ENCODE results near the gene PFDN4.

Gene PFDN4

DNA sequence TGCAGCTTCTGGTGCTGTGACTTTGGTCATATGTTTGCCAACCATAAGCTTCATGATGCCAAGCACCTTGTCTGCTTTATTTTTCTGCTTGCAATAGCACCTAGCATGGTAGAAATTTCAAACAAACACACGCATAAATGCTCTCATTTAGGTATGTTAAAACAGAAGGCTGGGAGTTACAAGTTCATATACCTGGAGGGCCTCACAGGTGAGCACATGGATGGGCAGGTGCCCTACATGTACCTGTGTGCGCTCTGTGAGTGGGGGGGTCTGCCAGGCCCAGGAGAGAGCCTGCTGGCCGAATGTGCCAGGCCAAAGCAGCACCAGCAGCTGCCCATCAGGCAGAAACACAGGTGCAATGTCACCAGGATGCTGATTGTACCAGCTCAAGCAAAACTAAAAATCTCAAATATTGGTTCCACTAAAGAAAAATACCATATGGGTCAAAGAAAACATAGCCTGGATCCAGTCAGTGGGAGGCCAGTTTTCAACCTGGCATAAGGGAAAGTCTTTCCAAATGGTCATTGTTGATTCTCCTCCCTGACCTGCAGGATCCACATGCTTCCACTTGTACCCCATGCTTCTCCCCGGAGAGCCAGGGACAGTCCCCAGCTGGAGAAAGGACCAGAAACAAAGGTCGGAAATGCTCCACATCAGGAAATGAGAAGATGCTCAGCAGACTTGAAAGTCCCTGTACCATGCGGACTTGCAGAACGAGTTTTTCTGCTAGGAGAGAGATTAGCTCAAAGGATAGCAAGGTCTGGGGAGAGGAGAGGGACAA is 7.2 kb upstream of the PFDN4 start:
- no peak for DNase-seq (ENCODE audit: low read depth)

- no peak for DNase-seq (ENCODE audit: low read depth)
These were observed 6.5 kb upstream of the PFDN4 start for GRCh38 chr20:54201268-54201846.

GRCh38 chr20:54203281-54203680 is 4.6 kb upstream of the PFDN4 start:
- no peak for DNase-seq (ENCODE audit: low read depth)

DNA sequence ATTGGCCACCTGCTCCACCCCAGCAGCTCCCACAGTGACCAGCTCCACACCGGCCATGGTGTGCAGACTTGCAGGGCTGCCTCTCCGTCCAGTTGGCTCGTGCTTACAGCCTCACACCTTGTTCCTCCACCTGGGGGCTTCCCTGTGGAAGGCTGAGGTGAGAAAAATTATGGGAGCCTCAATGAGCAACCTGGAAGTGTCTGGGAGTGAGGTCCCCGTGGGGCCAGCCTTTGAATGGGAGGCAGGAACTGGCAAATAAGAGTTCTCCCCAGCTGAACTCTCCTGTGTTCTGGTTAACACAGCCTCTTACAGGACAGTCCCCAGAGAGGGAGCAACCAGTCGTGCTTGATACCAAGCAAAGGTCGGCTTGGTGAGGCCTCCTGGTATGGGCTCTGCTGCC is 3.8 kb upstream of the PFDN4 start:
- DNase-seq (ENCODE audit: low read depth), result no peak

- no peak for DNase-seq (ENCODE audit: low read depth)
These were observed 3.4 kb upstream of the PFDN4 start for GRCh38 chr20:54204481-54204880.

DNA sequence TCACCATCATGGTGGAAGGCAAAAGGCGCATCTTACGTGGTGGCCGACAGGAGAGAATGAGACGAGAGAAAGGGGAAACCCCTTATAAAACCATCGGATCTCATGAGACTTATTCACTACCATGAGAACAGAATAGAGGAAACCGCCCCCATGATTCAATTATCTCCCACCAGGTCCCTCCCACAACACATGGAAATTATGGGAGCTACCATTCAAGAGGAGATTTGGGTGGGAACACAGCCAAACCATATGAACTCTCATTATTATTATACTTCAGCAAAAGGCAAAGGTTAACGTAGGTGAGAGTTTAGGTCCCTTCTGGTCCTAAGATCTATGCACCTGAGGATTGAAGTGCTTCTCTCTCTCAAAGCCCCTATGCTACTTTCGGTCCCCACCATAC is 2.4 kb upstream of the PFDN4 start:
- DNase-seq (ENCODE audit: low read depth), result no peak

DNA sequence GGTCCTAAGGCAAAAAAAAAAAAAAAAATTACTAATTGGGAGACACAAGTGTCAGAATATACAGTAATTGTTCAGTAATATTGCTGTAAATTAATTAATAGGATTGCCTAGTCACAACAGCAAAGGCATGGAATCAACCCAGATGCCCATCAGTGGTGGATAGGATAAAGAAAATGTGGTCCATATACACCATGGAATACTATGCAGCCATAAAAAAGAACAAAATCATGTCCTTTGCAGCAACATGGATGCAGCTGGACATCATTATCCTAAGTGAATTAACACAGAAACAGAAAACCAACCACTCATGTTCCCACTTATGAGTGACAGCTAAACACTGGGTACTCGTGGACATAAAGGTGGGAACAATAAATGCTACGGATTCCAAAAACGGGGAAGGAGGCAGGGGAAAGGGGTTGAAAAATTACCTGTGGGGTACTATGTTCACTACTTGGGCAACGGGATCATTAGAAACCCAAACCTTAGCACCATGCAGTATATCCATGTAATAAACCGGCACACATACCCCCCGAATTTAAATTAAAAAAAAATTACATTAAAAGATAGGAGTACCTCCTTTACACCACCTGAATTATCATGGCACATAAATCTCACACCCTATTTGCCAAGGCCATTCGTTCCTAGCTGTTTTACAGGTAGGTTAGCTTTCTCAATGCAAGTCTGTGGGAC is 689 bp upstream of the PFDN4 start:
- DNase-seq (ENCODE audit: low read depth), result peak; percentile 75

DNA sequence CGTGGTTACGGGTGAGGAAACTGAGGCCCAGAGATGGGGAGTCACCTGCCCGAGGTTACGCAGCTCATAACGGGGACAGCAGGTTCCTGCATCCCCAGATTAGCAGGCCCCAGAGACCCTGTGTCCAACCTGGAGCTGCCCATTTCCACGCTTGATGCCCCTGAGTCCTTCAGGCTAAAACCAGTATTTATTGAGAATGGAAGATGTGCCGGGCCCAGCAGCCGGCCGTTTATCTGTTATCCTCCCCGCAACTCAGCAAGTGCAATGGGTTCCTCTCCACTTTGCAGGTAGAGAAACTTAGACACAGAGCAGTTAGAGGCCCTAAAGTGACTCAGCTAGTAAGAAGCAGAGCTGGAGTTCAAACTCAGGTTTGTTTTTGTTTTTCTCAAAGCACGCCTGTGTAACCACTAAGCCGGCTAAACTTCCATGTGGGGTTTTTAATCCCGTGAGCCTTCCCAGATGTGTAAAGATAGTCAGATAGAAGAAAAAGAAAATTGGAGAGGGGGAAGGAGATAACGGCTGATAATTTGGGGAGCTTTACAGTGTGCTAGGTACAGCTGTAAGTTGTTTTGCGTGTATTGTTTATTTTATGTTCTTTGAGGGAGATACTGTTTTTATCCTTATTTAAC is 775 bp downstream of the PFDN4 start:
- peak; percentile 96 for DNase-seq (ENCODE audit: low read depth)

GRCh38 chr20:54209216-54209813 is 1.4 kb downstream of the PFDN4 start:
- no peak for DNase-seq (ENCODE audit: low read depth)

DNA sequence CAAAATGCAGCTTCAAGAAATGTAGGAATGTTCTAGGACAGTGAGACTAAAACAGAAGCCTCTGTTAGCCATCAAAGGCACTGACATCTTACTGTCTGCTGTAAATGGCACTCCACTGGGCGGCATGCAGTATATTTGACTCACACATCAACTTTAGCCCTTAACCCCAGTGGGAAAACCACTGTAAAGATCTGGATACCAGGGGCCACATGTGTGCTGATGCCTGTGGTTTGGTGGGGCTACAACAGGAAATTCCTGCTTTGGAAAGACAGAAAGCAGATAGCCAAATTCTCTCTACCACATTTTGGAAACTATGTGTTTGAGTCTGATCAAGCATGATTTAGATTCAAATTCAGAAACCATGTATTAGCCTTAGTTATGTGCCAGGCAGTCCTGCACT is 4.3 kb downstream of the PFDN4 start:
- DNase-seq (ENCODE audit: low read depth), result peak; percentile 100

GRCh38 chr20:54212871-54213270 is 5.0 kb downstream of the PFDN4 start:
- DNase-seq (ENCODE audit: low read depth), result no peak

DNA sequence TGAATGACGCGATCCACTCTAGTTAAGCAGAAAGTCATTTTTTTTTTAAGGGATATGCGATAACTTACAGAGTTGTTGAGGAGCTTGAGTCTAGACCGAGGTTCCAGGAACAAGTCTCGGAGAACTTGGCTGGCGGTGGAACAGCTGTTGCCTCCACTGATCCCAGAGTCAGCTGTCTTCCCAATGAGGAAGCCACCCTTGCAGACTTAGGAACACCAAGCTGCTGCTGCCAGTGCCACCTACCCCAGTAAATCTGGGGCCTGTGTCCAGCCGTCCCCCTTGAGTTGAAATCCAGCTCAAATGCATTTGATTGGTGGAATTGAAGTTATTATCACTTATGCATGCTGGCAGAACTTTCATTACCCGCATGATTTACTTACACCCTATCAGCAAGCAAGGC is 6.7 kb downstream of the PFDN4 start:
- no peak for DNase-seq (ENCODE audit: low read depth)

- no peak for DNase-seq (ENCODE audit: low read depth)
These were observed 7.4 kb downstream of the PFDN4 start for GRCh38 chr20:54215157-54215789.

DNA sequence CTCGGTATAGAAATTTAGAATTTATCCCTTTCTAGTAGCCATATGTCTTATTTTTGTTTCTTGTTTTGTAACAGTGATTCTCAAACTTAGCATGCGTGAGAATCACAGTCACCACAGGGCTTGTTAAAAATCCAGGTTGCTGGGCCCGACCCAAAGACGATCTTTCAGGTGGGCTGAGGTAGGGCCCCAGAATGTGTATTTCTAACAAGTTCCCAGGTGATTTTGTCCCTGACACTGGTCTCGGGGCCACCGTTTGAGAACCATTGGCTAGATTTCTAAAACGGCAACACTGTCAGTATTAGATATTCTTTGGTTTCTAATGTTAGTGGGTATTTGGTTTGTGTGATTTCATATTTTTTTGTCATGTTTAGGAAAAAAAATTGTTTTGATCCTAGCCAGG is 9.9 kb downstream of the PFDN4 start:
- no peak for DNase-seq (ENCODE audit: low read depth)

GRCh38 chr20:54218470-54218869 is 10.6 kb downstream of the PFDN4 start:
- no peak for DNase-seq (ENCODE audit: low read depth)

GRCh38 chr20:54219751-54220426 is 12.0 kb downstream of the PFDN4 start:
- DNase-seq (ENCODE audit: low read depth), result peak; percentile 94

GRCh38 chr20:54220722-54221121 is 12.8 kb downstream of the PFDN4 start:
- DNase-seq (ENCODE audit: low read depth), result no peak

DNA sequence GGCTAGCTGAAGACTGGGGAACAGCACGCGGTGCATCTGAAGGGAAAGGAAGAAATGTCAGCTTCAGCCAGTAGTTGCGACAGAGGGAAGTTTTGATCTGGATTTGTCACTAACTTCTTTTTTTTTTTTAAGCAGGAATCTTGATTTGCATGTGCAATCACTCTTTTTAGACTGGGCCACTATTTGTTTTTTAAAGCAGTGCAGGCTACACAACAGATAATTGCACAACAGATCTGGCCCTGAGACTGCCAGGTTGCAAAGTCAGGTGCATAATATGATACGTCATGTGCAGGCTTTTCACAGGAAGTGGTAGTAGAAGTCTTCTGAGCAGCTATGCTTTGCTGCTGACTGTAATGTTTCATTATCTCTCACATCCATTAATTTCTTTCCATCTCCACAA is 13.5 kb downstream of the PFDN4 start:
- DNase-seq (ENCODE audit: low read depth), result no peak

GRCh38 chr20:54221996-54222890 is 14.4 kb downstream of the PFDN4 start:
- DNase-seq (ENCODE audit: low read depth), result no peak

DNA sequence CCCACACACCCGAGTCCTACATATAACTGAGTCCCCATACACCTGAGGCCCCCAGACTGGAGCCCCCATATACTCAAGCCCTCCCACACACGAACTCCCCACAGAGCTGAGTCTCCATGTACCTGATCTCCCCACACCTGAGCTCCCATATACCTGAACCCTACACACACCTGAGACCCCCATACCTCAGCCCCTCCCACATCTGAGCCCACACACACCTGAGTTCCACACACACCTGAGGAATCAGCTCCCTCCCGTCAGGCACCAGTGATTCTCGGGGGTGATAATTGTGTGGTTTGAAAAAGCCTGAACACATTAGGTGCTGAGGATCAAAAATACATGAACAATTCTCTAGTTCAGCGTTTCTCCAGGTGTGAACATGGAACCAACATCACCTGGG is 15.4 kb downstream of the PFDN4 start:
- no peak for DNase-seq (ENCODE audit: low read depth)
